Hepatic stellate cell (primary cell): Measurements from ENCODE around the gene PKM.

Source experiments
- DNase-seq: peaks from one replicate; pipeline ENCODE4 v3.0.0; 2011; ENCODE audit warnings: low spot score

PKM gene

GRCh38 chr15:72235298-72235697 is 4.3 kb upstream of the PKM start:
- no peak for DNase-seq

GRCh38 chr15:72233769-72234168 is 2.8 kb upstream of the PKM start:
- no peak for DNase-seq

GRCh38 chr15:72231833-72232478 is 966 bp upstream of the PKM start:
- DNase-seq = peak; percentile 83

- peak; percentile 83 for DNase-seq
Observed at GRCh38 chr15:72230197-72231065, 559 bp downstream of the PKM start.

GRCh38 chr15:72229947-72230196 is 1.1 kb downstream of the PKM start:
- DNase-seq = no peak

GRCh38 chr15:72229076-72229946 is 1.7 kb downstream of the PKM start:
- peak; percentile 33 for DNase-seq

- DNase-seq = no peak
Observed at GRCh38 chr15:72227720-72228119, 3.3 kb downstream of the PKM start.

- DNase-seq = peak; percentile 54
Observed at GRCh38 chr15:72227192-72227586, 3.8 kb downstream of the PKM start.

- DNase-seq = no peak
Observed at GRCh38 chr15:72223278-72223677, 7.7 kb downstream of the PKM start.

GRCh38 chr15:72222393-72222792 is 8.6 kb downstream of the PKM start:
- DNase-seq = no peak

GRCh38 chr15:72220687-72221086 is 10.3 kb downstream of the PKM start:
- DNase-seq = no peak

GRCh38 chr15:72217216-72217615 is 13.8 kb downstream of the PKM start:
- no peak for DNase-seq

- DNase-seq = no peak
Observed at GRCh38 chr15:72216079-72216478, 14.9 kb downstream of the PKM start.

- DNase-seq = no peak
Observed at GRCh38 chr15:72207558-72208085, 23.4 kb downstream of the PKM start.

GRCh38 chr15:72206677-72207000 is 24.4 kb downstream of the PKM start:
- no peak for DNase-seq

- no peak for DNase-seq
Observed at GRCh38 chr15:72205896-72206676, 24.9 kb downstream of the PKM start.

- no peak for DNase-seq
Observed at GRCh38 chr15:72205273-72205672, 25.7 kb downstream of the PKM start.

GRCh38 chr15:72203507-72203837 is 27.5 kb downstream of the PKM start:
- peak; percentile 76 for DNase-seq

GRCh38 chr15:72202801-72203506 is 28.0 kb downstream of the PKM start:
- DNase-seq = no peak

- DNase-seq = no peak
Observed at GRCh38 chr15:72202302-72202701, 28.7 kb downstream of the PKM start.

- no peak for DNase-seq
Observed at GRCh38 chr15:72201391-72201921, 29.5 kb downstream of the PKM start.
